ENCODE results near the gene STK38L.
A peak's percentile ranks its signal among the peaks of the same experiment; 100 is the strongest.

The STK38L gene

DNA sequence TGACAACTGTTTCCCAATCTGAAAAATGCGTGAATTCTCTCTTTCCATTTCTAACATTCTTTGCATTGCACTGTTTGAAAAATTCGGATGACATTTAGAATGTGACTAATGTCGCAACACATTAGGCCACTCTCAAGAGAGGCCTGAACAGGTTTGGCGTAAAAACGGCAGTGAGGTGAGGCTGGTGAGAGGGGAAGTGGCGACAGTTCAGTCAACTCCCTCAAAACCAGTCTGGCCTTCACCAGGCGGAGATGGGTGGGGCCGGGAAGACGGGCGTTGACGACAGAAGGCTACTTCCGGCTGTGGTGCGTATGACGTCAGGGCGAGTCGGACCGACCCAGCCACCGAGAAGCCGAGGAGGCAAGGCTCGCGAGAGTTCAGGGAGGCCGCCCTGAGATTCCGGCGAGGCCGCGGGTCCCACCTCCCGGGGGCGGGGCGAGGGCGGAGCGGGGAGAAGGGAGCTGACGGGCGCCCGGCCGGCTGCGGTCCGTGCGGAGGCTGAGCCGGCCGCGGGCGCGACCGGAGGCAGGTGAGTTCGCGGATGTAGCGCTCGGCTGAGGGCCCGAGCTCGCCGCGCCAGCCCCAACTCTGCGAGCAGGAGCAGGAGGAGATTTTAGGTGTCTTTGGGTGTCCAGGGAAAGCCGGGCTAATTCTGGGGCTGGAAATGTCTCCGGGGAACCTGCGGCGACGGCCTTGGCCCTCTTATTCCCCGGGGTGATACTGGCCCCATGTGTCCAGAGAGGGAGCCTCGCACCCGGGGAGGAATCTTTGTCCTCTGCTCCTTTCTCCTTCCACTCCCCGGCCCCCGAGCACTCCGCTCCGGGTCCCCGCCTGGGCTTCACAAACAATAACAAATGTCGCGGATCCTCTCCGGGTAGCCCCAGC is at the start of gene STK38L:
TSS of gene STK38L (plus strand) at position 483 of the 885 bp plus-strand sequence. CDS start 53,435 bp downstream, outside the sequence.
- H3K4me3 Mint-ChIP-seq: peak within 1 kb of the TSS; percentile 100
- peaks cover 4% of the 10 kb centered on the region for H3K36me3 Mint-ChIP-seq
- H3K27me3 Mint-ChIP-seq: no peaks in the 10 kb centered on the region
- H3K4me1 Mint-ChIP-seq: peaks cover 35% of the 10 kb centered on the region
- DNase-seq (ENCODE audit: low spot score in 2 of 2): peak; percentile 99
- no peaks in the 10 kb centered on the region for H3K9me3 Mint-ChIP-seq
- peak; percentile 91 for ATAC-seq (ENCODE audit: low read depth)
- H3K27ac Mint-ChIP-seq: peak within 1 kb of the TSS; percentile 96

DNA sequence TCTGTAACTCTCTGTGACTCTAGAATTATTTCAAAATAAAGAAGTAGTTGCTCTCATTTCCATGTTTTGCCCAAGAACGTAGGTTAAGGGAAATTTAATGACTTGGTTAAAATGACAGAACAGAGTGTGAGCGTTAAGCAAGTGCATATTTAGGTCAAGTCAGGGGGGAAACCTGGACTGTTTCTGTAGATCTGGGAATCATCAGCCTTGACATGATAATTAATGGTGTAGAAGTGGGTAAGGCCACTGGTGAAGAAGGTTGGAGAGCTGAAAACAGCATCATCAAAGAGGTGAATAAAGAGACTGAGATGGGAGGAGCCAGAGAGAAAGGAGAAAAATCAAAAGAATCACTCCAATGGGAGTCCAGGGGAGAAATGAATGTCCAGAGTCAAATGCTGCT is 49.4 kb upstream of the STK38L start:
- Mint-ChIP-seq H3K4me3 (no peak overlapping the region), H3K27ac (no peak overlapping the region), H3K9me3 (no peaks in the 10 kb centered on the region), H3K4me1 (no peaks in the 10 kb centered on the region), H3K27me3 (no peaks in the 10 kb centered on the region), H3K36me3 (peaks cover 4% of the 10 kb centered on the region)
- DNase-seq (ENCODE audit: low spot score in 2 of 2) (no peak), ATAC-seq (ENCODE audit: low read depth) (no peak)

DNA sequence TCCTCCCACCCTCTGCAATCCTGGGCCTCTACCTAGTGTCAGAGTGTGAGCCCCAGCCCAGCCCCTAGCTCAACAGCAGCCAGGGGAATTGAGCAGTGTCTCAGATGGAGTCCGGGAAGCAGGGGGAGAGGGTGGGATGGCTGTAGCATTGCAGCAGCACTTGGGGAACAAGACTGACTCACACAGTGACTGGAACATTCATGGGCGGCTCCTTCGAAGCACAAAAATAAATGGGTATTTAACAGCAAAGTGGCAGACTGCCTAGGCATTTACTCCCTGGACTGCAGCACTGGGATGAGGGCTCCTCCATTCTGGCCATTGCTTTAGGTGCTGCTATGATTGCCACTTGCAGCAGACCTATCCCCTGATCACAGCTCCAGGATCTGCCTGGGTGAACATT is 46.0 kb upstream of the STK38L start:
- Mint-ChIP-seq H3K27ac (no peak overlapping the region), H3K36me3 (no peaks in the 10 kb centered on the region), H3K27me3 (no peaks in the 10 kb centered on the region), H3K4me1 (no peaks in the 10 kb centered on the region), H3K9me3 (no peaks in the 10 kb centered on the region), H3K4me3 (no peak overlapping the region)
- DNase-seq (ENCODE audit: low spot score in 2 of 2) (no peak), ATAC-seq (ENCODE audit: low read depth) (no peak)

DNA sequence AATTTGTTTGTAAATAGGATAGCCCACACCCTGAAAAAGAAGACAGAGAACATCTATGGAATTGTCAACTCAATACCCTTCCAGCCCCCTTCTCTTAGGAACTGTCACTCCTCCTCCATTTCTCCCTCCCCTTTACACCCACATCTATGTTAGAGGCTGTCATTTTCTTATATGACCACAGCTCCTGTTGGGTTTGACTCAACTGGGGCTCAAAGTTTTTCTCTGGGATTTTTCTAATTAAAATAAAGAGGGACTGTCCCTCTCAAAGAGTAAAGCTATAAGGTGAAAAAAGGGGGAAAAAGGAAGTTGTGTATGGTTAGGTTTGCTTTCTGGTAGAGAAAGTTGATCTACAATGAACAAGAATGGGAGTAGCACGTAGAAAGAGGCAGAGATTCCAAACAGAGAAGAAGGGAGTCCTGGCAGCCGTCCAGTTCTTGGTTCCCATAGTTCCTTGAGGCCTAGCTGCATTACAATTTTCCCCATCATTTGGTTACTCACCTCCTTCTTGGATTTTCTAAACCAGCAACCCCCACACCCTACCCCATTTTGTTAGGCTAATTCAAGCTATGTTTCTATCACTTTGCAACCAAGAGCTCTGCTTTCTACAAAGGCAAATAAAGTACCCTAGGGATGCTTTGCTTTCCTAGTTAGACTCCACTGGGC is 44.3 kb upstream of the STK38L start:
- H3K27ac Mint-ChIP-seq: no peak overlapping the region
- H3K27me3 Mint-ChIP-seq: no peaks in the 10 kb centered on the region
- DNase-seq (ENCODE audit: low spot score in 2 of 2): no peak
- no peaks in the 10 kb centered on the region for H3K9me3 Mint-ChIP-seq
- no peak for ATAC-seq (ENCODE audit: low read depth)
- no peaks in the 10 kb centered on the region for H3K36me3 Mint-ChIP-seq
- H3K4me3 Mint-ChIP-seq: no peak overlapping the region
- H3K4me1 Mint-ChIP-seq: no peaks in the 10 kb centered on the region

DNA sequence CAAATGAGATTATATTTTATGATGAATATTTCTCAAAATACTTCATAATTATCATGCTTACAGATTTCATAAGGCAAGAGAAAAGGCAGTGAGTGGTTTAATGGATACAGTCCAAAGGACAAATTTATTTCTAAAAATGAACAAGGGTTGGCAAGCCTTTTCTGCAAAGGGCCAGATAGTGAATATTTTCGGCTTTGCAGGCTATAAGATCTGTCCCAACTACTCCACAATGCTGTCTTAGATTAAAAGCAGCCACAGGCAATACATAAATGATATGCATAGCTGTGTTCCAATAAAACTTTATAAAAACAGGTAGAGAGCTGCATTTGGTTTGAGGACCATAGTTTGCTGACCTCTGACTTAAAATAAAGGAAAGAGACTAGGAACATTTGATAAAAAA is 42.9 kb upstream of the STK38L start:
- DNase-seq (ENCODE audit: low spot score in 2 of 2): no peak
- H3K36me3 Mint-ChIP-seq: no peaks in the 10 kb centered on the region
- no peaks in the 10 kb centered on the region for H3K4me1 Mint-ChIP-seq
- H3K9me3 Mint-ChIP-seq: no peaks in the 10 kb centered on the region
- H3K27me3 Mint-ChIP-seq: no peaks in the 10 kb centered on the region
- no peak overlapping the region for H3K4me3 Mint-ChIP-seq
- H3K27ac Mint-ChIP-seq: no peak overlapping the region
- no peak for ATAC-seq (ENCODE audit: low read depth)

DNA sequence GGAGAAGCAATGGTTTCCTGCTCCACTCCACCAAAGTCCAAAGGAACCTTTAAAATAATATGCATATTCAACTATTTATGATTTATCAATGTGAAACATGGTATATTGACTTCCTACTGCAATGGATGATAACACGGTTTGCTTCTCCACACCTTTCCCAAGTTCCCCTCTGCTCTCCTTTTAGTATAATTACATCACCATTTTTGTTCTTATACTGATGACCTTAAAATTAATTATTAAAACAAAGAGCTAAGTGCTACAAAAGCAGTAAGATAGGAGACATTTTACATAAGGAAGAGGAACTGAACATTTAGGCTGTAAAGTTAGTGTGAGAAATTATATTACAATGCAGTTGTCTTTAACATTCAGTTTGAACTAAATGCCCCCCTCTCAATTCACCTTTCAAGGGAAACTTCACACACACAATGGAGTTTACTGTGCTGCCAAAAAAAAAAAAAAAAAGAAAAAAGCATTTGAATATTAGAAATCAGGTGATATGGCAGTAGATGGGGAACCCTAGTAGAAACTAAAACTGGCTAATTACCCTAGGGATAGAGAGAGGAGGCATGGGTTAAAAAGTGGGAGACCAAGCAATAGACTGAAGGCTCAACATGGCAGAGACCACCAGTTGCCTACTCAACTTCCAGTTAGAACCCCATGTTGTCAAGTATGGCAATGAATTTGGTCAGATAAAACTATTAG is 37.1 kb upstream of the STK38L start:
- ATAC-seq (ENCODE audit: low read depth): no peak
- peaks cover 3% of the 10 kb centered on the region for H3K9me3 Mint-ChIP-seq

DNA sequence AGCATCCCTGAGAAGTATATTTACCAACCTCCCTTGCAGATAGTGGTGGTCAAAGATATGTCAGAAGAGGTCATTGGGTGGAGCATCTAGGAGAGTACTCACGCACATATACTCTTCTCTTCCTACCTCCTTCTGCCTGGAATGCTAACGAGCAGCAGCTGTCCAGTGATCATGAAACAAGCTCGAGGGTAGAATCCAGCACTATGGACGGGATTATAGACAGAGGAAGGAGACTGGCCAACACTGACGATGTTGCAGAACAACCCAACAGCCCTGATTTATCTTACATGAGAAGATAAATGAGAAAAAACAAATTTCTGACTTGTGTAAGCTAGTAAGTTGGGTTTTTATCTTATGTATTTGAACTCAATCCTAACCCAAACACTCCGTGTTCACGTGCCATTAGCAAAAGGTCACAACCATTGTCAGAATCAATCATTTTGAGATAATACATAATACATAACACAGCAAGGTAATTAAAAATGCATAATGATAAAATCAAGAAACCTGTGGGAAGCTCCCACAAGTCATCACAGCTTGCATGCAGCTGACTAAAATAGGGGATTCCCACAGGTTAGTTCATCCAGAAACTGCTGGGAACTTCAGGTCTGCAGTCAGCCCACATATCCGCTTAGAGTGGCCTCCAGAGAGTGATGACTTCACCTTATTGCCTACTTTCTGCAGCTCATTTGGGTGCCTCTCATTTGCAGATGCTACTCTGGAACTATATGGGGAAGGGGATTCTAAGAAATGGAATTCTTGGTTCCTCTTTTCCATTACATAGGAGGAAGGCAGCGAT is 36.3 kb upstream of the STK38L start:
- Mint-ChIP-seq H3K9me3 (peaks cover 3% of the 10 kb centered on the region), H3K36me3 (peaks cover 7% of the 10 kb centered on the region), H3K4me1 (peaks cover 9% of the 10 kb centered on the region), H3K27ac (no peak overlapping the region), H3K27me3 (no peaks in the 10 kb centered on the region), H3K4me3 (no peak overlapping the region)
- DNase-seq (ENCODE audit: low spot score in 2 of 2) (no peak), ATAC-seq (ENCODE audit: low read depth) (peak; percentile 49)

More for the DNA sequence above, 37.1 kb upstream of the STK38L start:
- no peak overlapping the region for H3K27ac Mint-ChIP-seq
- H3K27me3 Mint-ChIP-seq: no peaks in the 10 kb centered on the region
- peaks cover 9% of the 10 kb centered on the region for H3K4me1 Mint-ChIP-seq
- DNase-seq (ENCODE audit: low spot score in 2 of 2): no peak
- H3K4me3 Mint-ChIP-seq: no peak overlapping the region
- peaks cover 6% of the 10 kb centered on the region for H3K36me3 Mint-ChIP-seq

DNA sequence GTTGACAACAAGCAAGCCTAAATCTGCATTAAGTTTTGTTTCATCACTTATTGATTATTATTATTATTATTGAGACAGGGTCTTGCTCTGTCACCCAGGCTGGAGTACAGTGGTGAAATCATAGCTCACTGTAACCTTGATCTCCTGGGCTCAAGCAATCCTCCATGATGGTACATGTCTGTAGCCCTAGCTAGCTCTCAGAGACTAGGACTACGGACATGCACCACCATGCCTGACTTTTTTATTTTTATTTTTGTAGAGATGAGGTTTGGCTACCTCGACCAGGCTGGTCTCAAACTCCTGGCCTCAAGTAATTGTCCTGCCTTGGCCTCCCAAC is 35.7 kb upstream of the STK38L start:
- Mint-ChIP-seq H3K4me3 (no peak overlapping the region), H3K9me3 (peaks cover 3% of the 10 kb centered on the region), H3K27ac (no peak overlapping the region), H3K36me3 (peaks cover 7% of the 10 kb centered on the region), H3K4me1 (peaks cover 9% of the 10 kb centered on the region), H3K27me3 (no peaks in the 10 kb centered on the region)
- no peak for ATAC-seq (ENCODE audit: low read depth)
- no peak for DNase-seq (ENCODE audit: low spot score in 2 of 2)

DNA sequence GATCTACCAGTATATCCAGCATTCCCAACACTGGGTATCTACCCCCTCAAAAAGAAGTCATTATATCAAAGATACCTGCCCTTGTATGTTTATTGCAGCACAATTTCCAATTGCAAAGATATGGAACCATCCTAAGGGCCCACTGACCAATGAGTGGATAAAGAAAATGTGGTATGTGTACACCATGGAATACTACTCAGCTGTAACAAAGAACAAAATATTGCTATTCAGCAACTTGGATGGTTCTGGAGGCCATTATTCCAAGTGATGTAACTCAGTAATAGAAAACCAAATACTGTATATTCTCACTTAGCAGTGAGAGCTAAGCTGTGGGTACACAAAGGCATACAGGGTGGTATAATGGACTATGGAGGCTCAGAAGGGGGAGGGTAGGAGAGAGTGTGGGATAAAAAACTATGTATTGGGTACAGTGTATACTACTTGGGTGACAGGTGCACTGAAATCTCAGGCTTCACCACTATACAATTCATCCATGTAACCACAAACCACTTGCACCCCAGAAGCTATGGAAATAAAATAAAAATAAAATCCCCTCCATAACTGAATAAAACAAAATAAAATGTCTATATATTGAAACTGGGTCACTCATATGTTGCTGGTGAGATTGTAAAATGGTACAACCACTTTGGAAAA is 34.7 kb upstream of the STK38L start:
- Mint-ChIP-seq H3K4me3 (no peak overlapping the region), H3K27ac (no peak overlapping the region), H3K4me1 (peaks cover 9% of the 10 kb centered on the region), H3K36me3 (peaks cover 7% of the 10 kb centered on the region), H3K27me3 (no peaks in the 10 kb centered on the region), H3K9me3 (peaks cover 3% of the 10 kb centered on the region)
- no peak for ATAC-seq (ENCODE audit: low read depth)
- DNase-seq (ENCODE audit: low spot score in 2 of 2): no peak

DNA sequence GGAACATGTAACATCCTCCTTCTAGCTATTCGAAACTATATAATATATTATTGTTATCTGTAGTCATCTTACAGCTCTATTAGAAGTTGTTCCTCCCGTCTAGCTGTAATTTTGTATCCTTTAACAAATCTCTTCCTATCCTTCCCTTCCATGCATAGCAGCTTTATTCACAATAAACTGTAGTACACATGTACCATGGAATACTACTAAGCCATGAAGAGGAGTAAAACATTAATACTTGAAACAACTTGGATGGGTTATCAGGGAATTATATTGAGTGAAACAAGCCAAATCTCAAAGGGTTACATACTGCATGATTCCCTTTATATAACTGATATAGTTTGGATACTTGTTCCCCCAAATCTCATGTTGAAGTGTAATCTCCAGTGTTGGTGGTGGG is 33.9 kb upstream of the STK38L start:
- H3K9me3 Mint-ChIP-seq: peaks cover 3% of the 10 kb centered on the region
- DNase-seq (ENCODE audit: low spot score in 2 of 2) (no peak), ATAC-seq (ENCODE audit: low read depth) (no peak)
- H3K36me3 Mint-ChIP-seq: peaks cover 7% of the 10 kb centered on the region
- no peak overlapping the region for H3K27ac Mint-ChIP-seq
- H3K4me1 Mint-ChIP-seq: peaks cover 9% of the 10 kb centered on the region
- no peak overlapping the region for H3K4me3 Mint-ChIP-seq
- H3K27me3 Mint-ChIP-seq: no peaks in the 10 kb centered on the region

DNA sequence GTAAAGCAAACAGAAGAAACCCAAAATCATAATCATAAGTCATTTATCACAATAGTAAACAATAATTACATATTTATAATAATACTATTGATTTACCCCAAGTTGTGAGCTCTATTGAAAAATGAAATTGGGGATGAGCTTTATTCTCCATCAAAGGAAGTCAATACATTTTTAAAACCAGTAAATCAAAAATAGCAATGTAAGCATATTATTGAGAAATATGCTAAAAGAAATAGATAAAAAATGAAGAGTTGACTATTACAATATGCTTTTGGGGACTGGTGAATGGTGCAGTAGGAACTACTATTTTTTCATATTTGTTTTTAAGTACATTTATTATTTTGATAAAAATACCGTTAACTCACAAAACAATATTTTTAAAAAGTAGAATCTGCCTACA is 31.2 kb upstream of the STK38L start:
- Mint-ChIP-seq H3K4me1 (peaks cover under 1% of the 10 kb centered on the region), H3K4me3 (no peak overlapping the region), H3K9me3 (peaks cover 3% of the 10 kb centered on the region), H3K27ac (no peak overlapping the region), H3K27me3 (no peaks in the 10 kb centered on the region), H3K36me3 (peaks cover 7% of the 10 kb centered on the region)
- DNase-seq (ENCODE audit: low spot score in 2 of 2) (no peak), ATAC-seq (ENCODE audit: low read depth) (no peak)

DNA sequence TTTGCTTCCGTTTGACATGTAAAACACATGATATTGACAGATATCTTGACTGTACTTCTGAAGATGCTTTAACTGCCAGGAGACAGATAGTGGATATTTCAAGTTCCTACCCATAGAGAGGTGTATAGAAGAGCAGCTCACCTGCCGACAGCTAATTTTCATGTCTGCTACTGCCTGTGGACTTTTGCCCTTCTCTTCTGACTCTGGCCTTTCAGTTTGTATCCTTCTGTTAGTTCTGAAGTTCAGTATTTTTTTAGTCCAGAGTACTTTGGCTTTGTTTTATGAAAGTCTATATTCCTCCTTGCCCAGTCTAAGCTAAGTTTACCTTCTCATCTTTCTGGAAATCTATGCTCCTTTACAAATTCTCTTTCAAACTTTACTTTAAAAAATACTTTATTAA is 30.8 kb upstream of the STK38L start:
- Mint-ChIP-seq H3K4me3 (no peak overlapping the region), H3K36me3 (peaks cover 7% of the 10 kb centered on the region), H3K27me3 (no peaks in the 10 kb centered on the region), H3K4me1 (no peaks in the 10 kb centered on the region), H3K27ac (no peak overlapping the region), H3K9me3 (peaks cover 3% of the 10 kb centered on the region)
- ATAC-seq (ENCODE audit: low read depth) (no peak), DNase-seq (ENCODE audit: low spot score in 2 of 2) (no peak)

All from memory B cell (primary cell).